GM23338 (cell line): ENCODE results near the gene CLSTN2. TPM values are rescaled to one million over a fixed set of nuclear protein-coding genes. Genes with fewer than 3 reads are reported as not detected.

Source experiments
- ATAC-seq: fragments of 200-7000 bp; cut with Tn5 transposase; 3 replicates; pipeline ENCODE4 v1.9.1; 2020
- DNase-seq: peaks from one replicate; pipeline ENCODE4 v3.0.0-alpha.2; 2015; ENCODE audit warnings: low spot score
- H2AFZ ChIP-seq: fragments of 200-600 bp; sonication (generic); 2 replicates; pipeline ENCODE4 v1.8.0; 2016; ENCODE audit warnings: antibody characterized with exemption, mild to moderate bottlenecking, moderate library complexity
- H3F3A ChIP-seq: fragments of 200-600 bp; sonication (generic); replicated peaks from 2 replicates; pipeline ENCODE4 v1.8.0; 2017; ENCODE audit warnings: antibody characterized with exemption, mixed run types, low read depth
- H3K27ac ChIP-seq: fragments of 200-600 bp; sonication (generic); 2 replicates; pipeline ENCODE4 v1.6.1; 2016; ENCODE audit warnings: low read depth
- H3K27me3 ChIP-seq: fragments of 200-600 bp; sonication (generic); 2 replicates; pipeline ENCODE4 v1.8.0; 2016; ENCODE audit warnings: mild to moderate bottlenecking, mixed run types, moderate library complexity; ENCODE audit not compliant: insufficient read depth
- H3K36me3 ChIP-seq: fragments of 200-600 bp; sonication (generic); 2 replicates; pipeline ENCODE4 v1.8.0; 2016; ENCODE audit warnings: mild to moderate bottlenecking; ENCODE audit not compliant: insufficient read depth
- H3K4me1 ChIP-seq: fragments of 200-600 bp; sonication (generic); 2 replicates; pipeline ENCODE4 v1.8.0; 2016; ENCODE audit warnings: mild to moderate bottlenecking, moderate library complexity; ENCODE audit not compliant: insufficient read depth
- H3K4me2 ChIP-seq: fragments of 200-600 bp; sonication (generic); 2 replicates; pipeline ENCODE4 v1.7.1; 2017; ENCODE audit warnings: mixed run types
- H3K4me3 ChIP-seq: fragments of 200-600 bp; sonication (generic); 2 replicates; pipeline ENCODE4 v1.6.1; 2016; ENCODE audit warnings: mixed run types
- H3K79me2 ChIP-seq: fragments of 200-600 bp; sonication (generic); replicated peaks from 2 replicates; pipeline ENCODE4 v1.8.0; 2017; ENCODE audit warnings: mild to moderate bottlenecking; ENCODE audit not compliant: insufficient read depth
- H3K9me2 ChIP-seq: fragments of 200-600 bp; sonication (generic); 2 replicates; pipeline ENCODE4 v1.8.0; 2017; ENCODE audit not compliant: insufficient read depth
- H4K20me1 ChIP-seq: fragments of 200-600 bp; sonication (generic); replicated peaks from 2 replicates; pipeline ENCODE4 v1.8.0; 2017; ENCODE audit warnings: mild to moderate bottlenecking; ENCODE audit not compliant: insufficient read depth
- H3K27ac Mint-ChIP-seq: 2 replicates; pipeline ENCODE4 v1.8.0; 2020; ENCODE audit warnings: inconsistent platforms, mild to moderate bottlenecking, moderate library complexity, mixed read lengths
- H3K27me3 Mint-ChIP-seq: 3 replicates; pipeline ENCODE4 v1.8.0; 2022; ENCODE audit warnings: low read depth, mild to moderate bottlenecking, moderate library complexity, mixed read lengths, inconsistent platforms; ENCODE audit not compliant: insufficient read depth, poor library complexity
- H3K36me3 Mint-ChIP-seq: 3 replicates; pipeline ENCODE4 v1.8.0; 2021; ENCODE audit warnings: low read depth, mild to moderate bottlenecking, inconsistent platforms, moderate library complexity, mixed read lengths
- H3K4me1 Mint-ChIP-seq: 3 replicates; pipeline ENCODE4 v1.8.0; 2020; ENCODE audit warnings: mild to moderate bottlenecking, inconsistent platforms, mixed read lengths
- H3K4me3 Mint-ChIP-seq: 3 replicates; pipeline ENCODE4 v1.8.0; 2021; ENCODE audit warnings: moderate library complexity, mild to moderate bottlenecking, inconsistent platforms, mixed read lengths
- H3K9me3 Mint-ChIP-seq: 3 replicates; pipeline ENCODE4 v1.8.0; 2020; ENCODE audit warnings: moderate library complexity, mild to moderate bottlenecking, inconsistent platforms, mixed read lengths
- CREB1 ChIP-seq: fragments of 250-450 bp; sonication (Bioruptor Pico); IDR thresholded peaks from 2 replicates; pipeline ENCODE4 v1.5.0; 2020; ENCODE audit warnings: low read depth, mild to moderate bottlenecking, moderate library complexity
- ETS1 ChIP-seq: IDR thresholded peaks from 2 replicates; pipeline ENCODE4 v1.6.1; 2016; ENCODE audit warnings: antibody characterized with exemption
- EZH2phosphoT487 ChIP-seq: fragments of 200-600 bp; sonication (generic); IDR thresholded peaks from one replicate; pipeline ENCODE4 v1.8.1; 2018; ENCODE audit warnings: antibody characterized with exemption; ENCODE audit not compliant: unreplicated experiment
- NANOG ChIP-seq: IDR thresholded peaks from 2 replicates; pipeline ENCODE4 v1.6.1; 2016; ENCODE audit warnings: antibody characterized with exemption, borderline replicate concordance
- REST ChIP-seq: IDR thresholded peaks from one replicate; pipeline ENCODE4 v1.6.1; 2018; ENCODE audit warnings: antibody characterized with exemption; ENCODE audit not compliant: unreplicated experiment
- ZNF114 ChIP-seq: fragments of 250-450 bp; sonication (Bioruptor Pico); IDR thresholded peaks from 2 replicates; pipeline ENCODE4 v1.5.0; 2020; ENCODE audit warnings: mild to moderate bottlenecking, moderate library complexity
- ZNF462 ChIP-seq: fragments of 250-450 bp; sonication (Bioruptor Pico); IDR thresholded peaks from 2 replicates; pipeline ENCODE4 v1.5.0; 2020; ENCODE audit warnings: mild to moderate bottlenecking, moderate library complexity
- polyA plus RNA-seq: library from polyadenylated mRNA; unstranded; fragments of >200 nt; fragmentation: Nextera tagmentation; extraction: Ambion mirVana; gene quantifications from 2 replicates; pipeline ENCODE4 v1.2.1, GENCODE V29; 2016
- total RNA-seq: library from RNA; depleted of rRNA; stranded (reverse); fragments of >200 nt; shearing (Covaris generic); gene quantifications from 2 replicates; pipeline ENCODE4 v1.2.3, GENCODE V29; 2014

The CLSTN2 gene
- total and polyA plus RNA-seq, 2 experiments from 2014 or later, result 0.11 to 0.83 TPM

GRCh38 chr3:140343211-140344081 lies 408.5 kb downstream of the CLSTN2 start:
- 0 out of 2 replicates have a peak, but pooled peaks cover 6% of the 10 kb centered on the region for H3F3A ChIP-seq
- DNase-seq (no peak), ATAC-seq (no peak)
- Mint-ChIP-seq H3K9me3 (no peaks in the 10 kb centered on the region; the same call in 2 of the 3 replicates), H3K27me3 (peaks cover under 1% of the 10 kb centered on the region), H3K4me1 (peaks cover 30% of the 10 kb centered on the region), H3K27ac (no peak overlapping the region), H3K36me3 (no peaks in the 10 kb centered on the region; the same call in 2 of the 3 replicates), H3K4me3 (no peak overlapping the region)
- no peaks in the 10 kb centered on the region for H3K36me3 ChIP-seq
- H3K27me3 ChIP-seq, result no peaks in the 10 kb centered on the region
- no peak overlapping the region for H3K4me2 ChIP-seq
- no peaks in the 10 kb centered on the region for H3K79me2 ChIP-seq
- no peak overlapping the region for H3K27ac ChIP-seq
- no peaks in the 10 kb centered on the region for H4K20me1 ChIP-seq
- no peak overlapping the region for H2AFZ ChIP-seq
- H3K9me2 ChIP-seq, result peaks cover 34% of the 10 kb centered on the region
- H3K4me1 ChIP-seq, result peaks cover 13% of the 10 kb centered on the region
- TF ChIP-seq CREB1, result no peak
- TF ChIP-seq ETS1, result no peak
- TF ChIP-seq ZNF114 (CRISPR knock-in tag), result no peak
- TF ChIP-seq ZNF462 (CRISPR knock-in tag), result no peak
- TF ChIP-seq EZH2phosphoT487, result no peak
- no peak for TF ChIP-seq NANOG
- no peak for TF ChIP-seq REST
- H3K4me3 ChIP-seq, result no peak overlapping the region
